HFFc6 (cell line): Measurements from ENCODE around the gene ROBO1. TPM values are rescaled to one million over a fixed set of nuclear protein-coding genes. Genes with fewer than 3 reads are reported as not detected.
"Not testable (repeated sequence)": the region's sequence is repeated elsewhere in the genome, so short reads cannot be mapped to it uniquely, and the experiment has no call there.

Source experiments
- DNase-seq: peaks from one replicate; pipeline ENCODE4 v3.0.0-alpha.2; 2018
- H3K27ac Mint-ChIP-seq: 2 replicates; pipeline ENCODE4 v1.8.0; 2020; ENCODE audit warnings: mild to moderate bottlenecking, mixed read lengths
- H3K27me3 Mint-ChIP-seq: 2 replicates; pipeline ENCODE4 v1.8.0; 2021; ENCODE audit warnings: mild to moderate bottlenecking, moderate library complexity, mixed read lengths; ENCODE audit not compliant: insufficient read depth
- H3K36me3 Mint-ChIP-seq: 2 replicates; pipeline ENCODE4 v1.8.0; 2021; ENCODE audit warnings: low read depth, mixed read lengths
- H3K4me1 Mint-ChIP-seq: 2 replicates; pipeline ENCODE4 v1.8.0; 2020; ENCODE audit warnings: low read depth, mixed read lengths
- H3K4me3 Mint-ChIP-seq: 2 replicates; pipeline ENCODE4 v1.8.0; 2020; ENCODE audit warnings: mild to moderate bottlenecking, moderate library complexity, mixed read lengths
- H3K9me3 Mint-ChIP-seq: 2 replicates; pipeline ENCODE4 v1.8.0; 2020; ENCODE audit warnings: mild to moderate bottlenecking, mixed read lengths
- total RNA-seq, 6 experiments: library from RNA; stranded (reverse); fragmentation: NEBNext Ultra II Directional; extraction: Animal tissue kit (Norgen Biotek cat#: 25700); gene quantifications; 2 replicates in 1 of 6; 3 replicates in 5 of 6; pipeline ENCODE4 v1.2.3, GENCODE V29; 2021
- TF ChIP-seq, protein P1 (sequence below): fragments of 200-600 bp; sonication (generic); IDR thresholded peaks from 2 replicates; pipeline ENCODE4 v1.5.0; 2021; ENCODE audit warnings: antibody characterized with exemption, mild to moderate bottlenecking

Gene ROBO1
- total RNA-seq, 6 experiments from 2014 or later = 38.7 to 51.3 (median 41.7) TPM

DNA sequence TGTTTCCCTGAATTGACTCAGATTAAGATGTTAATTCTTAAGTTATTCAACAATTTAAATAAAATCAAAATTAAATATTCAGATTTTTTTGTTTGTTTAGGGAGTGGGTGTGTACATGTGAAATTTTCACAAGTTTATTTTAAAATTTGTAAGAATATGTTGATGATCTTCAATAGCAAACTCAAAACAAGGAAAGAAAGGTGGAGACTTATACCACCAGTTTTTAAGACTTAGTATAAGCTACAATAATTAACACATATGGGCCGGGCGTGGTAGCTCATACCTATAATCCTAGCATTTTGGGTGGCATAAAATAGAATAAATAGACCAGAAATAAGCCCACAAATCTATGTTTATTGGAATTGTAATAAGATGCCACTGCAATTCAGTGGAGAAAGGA lies 1084.5 kb downstream of the ROBO1 start:
- Mint-ChIP-seq H3K9me3 (no peaks in the 10 kb centered on the region), H3K36me3 (peaks cover 15% of the 10 kb centered on the region; the same call in 1 of the 2 replicates), H3K4me1 (no peaks in the 10 kb centered on the region), H3K27me3 (no peaks in the 10 kb centered on the region), H3K4me3 (no peak overlapping the region), H3K27ac (no peak overlapping the region)
- no peak for DNase-seq
- TF ChIP-seq, protein P1, sequence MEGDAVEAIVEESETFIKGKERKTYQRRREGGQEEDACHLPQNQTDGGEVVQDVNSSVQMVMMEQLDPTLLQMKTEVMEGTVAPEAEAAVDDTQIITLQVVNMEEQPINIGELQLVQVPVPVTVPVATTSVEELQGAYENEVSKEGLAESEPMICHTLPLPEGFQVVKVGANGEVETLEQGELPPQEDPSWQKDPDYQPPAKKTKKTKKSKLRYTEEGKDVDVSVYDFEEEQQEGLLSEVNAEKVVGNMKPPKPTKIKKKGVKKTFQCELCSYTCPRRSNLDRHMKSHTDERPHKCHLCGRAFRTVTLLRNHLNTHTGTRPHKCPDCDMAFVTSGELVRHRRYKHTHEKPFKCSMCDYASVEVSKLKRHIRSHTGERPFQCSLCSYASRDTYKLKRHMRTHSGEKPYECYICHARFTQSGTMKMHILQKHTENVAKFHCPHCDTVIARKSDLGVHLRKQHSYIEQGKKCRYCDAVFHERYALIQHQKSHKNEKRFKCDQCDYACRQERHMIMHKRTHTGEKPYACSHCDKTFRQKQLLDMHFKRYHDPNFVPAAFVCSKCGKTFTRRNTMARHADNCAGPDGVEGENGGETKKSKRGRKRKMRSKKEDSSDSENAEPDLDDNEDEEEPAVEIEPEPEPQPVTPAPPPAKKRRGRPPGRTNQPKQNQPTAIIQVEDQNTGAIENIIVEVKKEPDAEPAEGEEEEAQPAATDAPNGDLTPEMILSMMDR = no peak

- H3K27ac Mint-ChIP-seq, DNase-seq, H3K4me1 Mint-ChIP-seq, H3K4me3 Mint-ChIP-seq, H3K36me3 Mint-ChIP-seq, H3K9me3 Mint-ChIP-seq, H3K27me3 Mint-ChIP-seq: not testable (repeated sequence)
Observed at GRCh38 chr3:78675119-78675805, 1092.5 kb downstream of the ROBO1 start.

- Mint-ChIP-seq H3K36me3 (no peaks in the 10 kb centered on the region), H3K4me1 (peaks cover 14% of the 10 kb centered on the region), H3K27ac (no peak overlapping the region), H3K27me3 (no peaks in the 10 kb centered on the region), H3K4me3 (no peak overlapping the region), H3K9me3 (no peaks in the 10 kb centered on the region)
- TF ChIP-seq, protein P1 = no peak
- no peak for DNase-seq
Observed at GRCh38 chr3:78670746-78671145, 1097.1 kb downstream of the ROBO1 start.

DNA sequence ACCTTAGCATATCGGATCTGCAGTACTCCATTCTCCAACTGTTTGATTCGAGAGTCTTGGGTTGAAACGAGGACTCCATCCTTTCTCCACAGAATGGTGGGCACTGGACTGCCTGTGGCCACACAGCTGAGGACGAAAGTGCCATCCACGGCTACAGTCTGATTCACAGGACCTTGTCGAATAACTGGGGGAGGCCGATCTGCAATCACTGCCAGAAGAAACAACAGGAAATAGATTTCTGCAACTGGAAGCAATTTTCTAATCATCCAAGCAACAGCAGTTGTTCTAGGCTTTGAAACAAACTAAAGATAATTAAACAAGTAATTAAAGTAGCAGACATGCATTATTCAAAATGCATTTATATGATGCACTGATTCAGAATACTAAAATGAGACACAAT lies 1097.7 kb downstream of the ROBO1 start:
- H3K4me1 Mint-ChIP-seq = peaks cover 17% of the 10 kb centered on the region
- H3K27ac Mint-ChIP-seq = no peak overlapping the region
- no peak for DNase-seq
- TF ChIP-seq, protein P1 = no peak
- H3K9me3 Mint-ChIP-seq = no peaks in the 10 kb centered on the region
- H3K4me3 Mint-ChIP-seq = no peak overlapping the region
- no peaks in the 10 kb centered on the region for H3K36me3 Mint-ChIP-seq
- no peaks in the 10 kb centered on the region for H3K27me3 Mint-ChIP-seq

DNA sequence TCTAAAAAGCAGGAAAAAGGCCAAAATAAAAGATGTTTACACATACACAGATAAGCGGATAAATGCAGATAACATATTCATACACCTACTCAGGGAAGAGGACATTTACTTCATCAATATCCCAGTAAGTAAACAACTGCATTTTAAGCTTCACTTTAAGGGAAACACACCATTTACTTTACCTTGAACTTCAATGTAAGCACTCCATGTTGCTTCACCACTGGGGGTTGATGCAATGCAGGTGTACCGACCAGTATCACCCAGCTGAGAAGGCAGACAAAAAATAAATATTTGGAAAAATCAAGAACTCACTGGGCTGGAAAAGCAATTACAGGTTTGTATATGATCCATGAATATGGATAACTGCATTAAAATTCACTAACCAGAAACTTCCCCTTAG lies 1099.5 kb downstream of the ROBO1 start:
- no peaks in the 10 kb centered on the region for H3K9me3 Mint-ChIP-seq
- H3K36me3 Mint-ChIP-seq = no peaks in the 10 kb centered on the region

DNA sequence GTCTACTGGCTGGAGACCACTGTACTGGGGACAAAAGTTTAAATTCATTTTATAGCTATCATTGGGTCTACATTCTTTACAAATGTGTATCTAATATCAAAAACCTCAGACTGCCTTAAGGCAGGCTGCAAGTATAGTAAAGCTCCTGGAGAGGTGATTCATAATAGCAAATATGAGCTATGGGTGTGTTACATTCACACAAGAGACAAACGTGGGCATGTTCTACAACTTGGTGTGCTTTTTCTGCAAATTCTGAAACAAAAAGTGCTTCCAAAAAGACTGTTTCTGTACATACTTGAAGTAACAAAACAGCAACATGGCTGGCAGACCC lies 1101.4 kb downstream of the ROBO1 start:
- DNase-seq = peak; percentile 56
- Mint-ChIP-seq H3K9me3 (no peaks in the 10 kb centered on the region), H3K36me3 (no peaks in the 10 kb centered on the region), H3K4me1 (peaks cover 25% of the 10 kb centered on the region), H3K27ac (peak overlapping the region; percentile 80), H3K4me3 (peak overlapping the region; percentile 68), H3K27me3 (no peaks in the 10 kb centered on the region)
- TF ChIP-seq, protein P1 = no peak

More for the DNA sequence above, 1099.5 kb downstream of the ROBO1 start:
- peaks cover 25% of the 10 kb centered on the region for H3K4me1 Mint-ChIP-seq
- no peak overlapping the region for H3K4me3 Mint-ChIP-seq
- no peak for DNase-seq
- H3K27ac Mint-ChIP-seq = no peak overlapping the region
- TF ChIP-seq, protein P1 = no peak
- no peaks in the 10 kb centered on the region for H3K27me3 Mint-ChIP-seq
